ENCODE measurements around the gene PGBD5. TPM values are rescaled to one million over a fixed set of nuclear protein-coding genes. Genes with fewer than 3 reads are reported as not detected.

The PGBD5 gene
- polyA plus RNA-seq, 3 donors: 0.44 TPM; not detected in 2

DNA sequence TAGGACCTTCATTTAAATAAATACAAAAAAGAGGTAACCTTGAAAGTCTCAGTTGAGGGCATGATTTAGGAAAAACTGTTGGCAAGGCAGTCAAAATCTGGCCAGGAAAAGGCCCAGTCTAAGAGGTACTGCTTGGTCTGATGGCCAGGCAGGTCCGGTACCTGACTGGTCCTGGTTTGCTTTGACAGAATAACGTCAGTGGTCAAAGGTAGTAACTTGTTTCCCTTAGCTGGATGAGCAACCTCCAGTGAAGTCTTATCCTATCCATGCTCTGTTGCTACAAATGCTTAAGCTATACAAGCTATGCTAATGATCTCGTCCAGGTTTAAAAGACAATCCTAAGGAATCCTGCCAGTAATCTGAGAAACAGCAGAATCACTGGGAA is 85.0 kb downstream of the PGBD5 start:
- TF ChIP-seq, protein P1, sequence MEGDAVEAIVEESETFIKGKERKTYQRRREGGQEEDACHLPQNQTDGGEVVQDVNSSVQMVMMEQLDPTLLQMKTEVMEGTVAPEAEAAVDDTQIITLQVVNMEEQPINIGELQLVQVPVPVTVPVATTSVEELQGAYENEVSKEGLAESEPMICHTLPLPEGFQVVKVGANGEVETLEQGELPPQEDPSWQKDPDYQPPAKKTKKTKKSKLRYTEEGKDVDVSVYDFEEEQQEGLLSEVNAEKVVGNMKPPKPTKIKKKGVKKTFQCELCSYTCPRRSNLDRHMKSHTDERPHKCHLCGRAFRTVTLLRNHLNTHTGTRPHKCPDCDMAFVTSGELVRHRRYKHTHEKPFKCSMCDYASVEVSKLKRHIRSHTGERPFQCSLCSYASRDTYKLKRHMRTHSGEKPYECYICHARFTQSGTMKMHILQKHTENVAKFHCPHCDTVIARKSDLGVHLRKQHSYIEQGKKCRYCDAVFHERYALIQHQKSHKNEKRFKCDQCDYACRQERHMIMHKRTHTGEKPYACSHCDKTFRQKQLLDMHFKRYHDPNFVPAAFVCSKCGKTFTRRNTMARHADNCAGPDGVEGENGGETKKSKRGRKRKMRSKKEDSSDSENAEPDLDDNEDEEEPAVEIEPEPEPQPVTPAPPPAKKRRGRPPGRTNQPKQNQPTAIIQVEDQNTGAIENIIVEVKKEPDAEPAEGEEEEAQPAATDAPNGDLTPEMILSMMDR (IDR thresholded peaks at IDR 0.05): no peak
- no peak overlapping the region for H3K4me2 ChIP-seq (replicated peaks; ENCODE audit: extremely low read depth, low read length, poor library complexity, severe bottlenecking)
- no peak overlapping the region for H3K4me3 ChIP-seq (replicated peaks in 1 of 3; ENCODE audit: low read depth in 2 of 3, low read length in 3 of 3)
- Mint-ChIP-seq H3K4me3 (no peak overlapping the region), H3K27me3 (ENCODE audit: low read depth in 3 of 3) (peaks cover 6 to 17% (median 8%) of the 10 kb centered on the region in 3 donors), H3K9me3 (peaks cover 0 to 2% (median 0%) of the 10 kb centered on the region in 7 donors), H3K36me3 (no peaks in the 10 kb centered on the region), H3K27ac (no peak overlapping the region), H3K4me1 (no peaks in the 10 kb centered on the region)
- 54% methylated on average over 3 of the region's 3 CpGs for WGBS (ENCODE audit: insufficient coverage)
- no peaks in the 10 kb centered on the region for H3K27me3 ChIP-seq (ENCODE audit: control insufficient read depth in 2 of 2, insufficient read depth in 2 of 2, low read length in 2 of 2)
- no peaks in the 10 kb centered on the region for H3K4me1 ChIP-seq (ENCODE audit: control insufficient read depth in 1 of 2, insufficient read depth in 2 of 2, low read length in 2 of 2)
- H3K36me3 ChIP-seq (replicated peaks in 1 of 2; ENCODE audit: control insufficient read depth in 1 of 2, insufficient read depth in 2 of 2, low read length in 2 of 2): no peaks in the 10 kb centered on the region
- H3K9me3 ChIP-seq (replicated peaks in 1 of 2; ENCODE audit: control insufficient read depth in 1 of 2, insufficient read depth in 1 of 2, low read length in 2 of 2): no peaks in the 10 kb centered on the region
- no peak overlapping the region for H2AFZ ChIP-seq (ENCODE audit: insufficient read depth, low read depth, low read length, poor library complexity, severe bottlenecking)
- no peak overlapping the region for H3K27ac ChIP-seq (ENCODE audit: low read depth in 1 of 2, low read length in 2 of 2)
- H4K20me1 ChIP-seq (ENCODE audit: insufficient read depth, low read length): no peaks in the 10 kb centered on the region
- no peaks in the 10 kb centered on the region for H3K79me2 ChIP-seq (ENCODE audit: insufficient read depth, low read length)
- intact Hi-C loops (cut with micrococcal nuclease): no loop called here
- DNase-seq: no peak
- H3K9ac ChIP-seq (ENCODE audit: insufficient read depth, low read length, poor library complexity, severe bottlenecking): no peak overlapping the region

DNA sequence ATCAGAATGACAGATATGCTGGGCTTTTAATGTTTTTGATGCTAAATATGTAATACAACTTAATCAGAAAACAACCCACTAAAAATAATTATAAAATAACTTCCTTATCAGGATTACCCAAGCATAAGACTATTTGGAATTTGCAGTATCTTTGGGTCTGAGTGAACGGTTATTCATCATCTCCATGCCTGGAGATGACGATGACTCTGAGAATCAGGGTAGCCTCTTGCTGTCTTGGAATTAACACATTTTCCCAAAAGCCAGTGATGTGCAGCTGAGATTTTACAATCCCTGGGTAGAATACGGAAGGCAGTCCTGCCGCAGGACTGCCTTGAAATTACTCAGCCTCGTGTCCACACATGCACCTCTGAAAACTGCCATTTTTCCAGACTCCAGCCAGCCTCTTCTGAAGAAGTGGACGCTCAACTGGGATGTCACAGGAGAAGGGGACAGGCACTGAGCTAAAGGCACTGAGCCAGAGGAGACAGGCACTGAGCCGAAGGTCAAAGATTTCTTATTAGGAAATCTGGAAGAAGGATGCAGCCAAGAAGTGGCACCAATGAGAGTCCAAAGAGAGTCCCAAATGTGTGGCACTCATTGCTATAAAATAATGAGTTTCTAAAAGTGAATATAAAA is 85.5 kb downstream of the PGBD5 start:
- intact Hi-C loops (cut with micrococcal nuclease): no loop called here
- Histone ChIP-seq H2AFZ (ENCODE audit: insufficient read depth, low read depth, low read length, poor library complexity, severe bottlenecking) (no peak overlapping the region), H3K9me3 (replicated peaks in 1 of 2; ENCODE audit: control insufficient read depth in 1 of 2, insufficient read depth in 1 of 2, low read length in 2 of 2) (no peaks in the 10 kb centered on the region), H3K9ac (ENCODE audit: insufficient read depth, low read length, poor library complexity, severe bottlenecking) (no peak overlapping the region), H3K4me1 (ENCODE audit: control insufficient read depth in 1 of 2, insufficient read depth in 2 of 2, low read length in 2 of 2) (no peaks in the 10 kb centered on the region), H3K27ac (ENCODE audit: low read depth in 1 of 2, low read length in 2 of 2) (no peak overlapping the region), H3K79me2 (ENCODE audit: insufficient read depth, low read length) (no peaks in the 10 kb centered on the region), H3K27me3 (ENCODE audit: control insufficient read depth in 2 of 2, insufficient read depth in 2 of 2, low read length in 2 of 2) (no peaks in the 10 kb centered on the region), H3K4me3 (replicated peaks in 1 of 3; ENCODE audit: low read depth in 2 of 3, low read length in 3 of 3) (no peak overlapping the region), H3K4me2 (replicated peaks; ENCODE audit: extremely low read depth, low read length, poor library complexity, severe bottlenecking) (no peak overlapping the region), H3K36me3 (replicated peaks in 1 of 2; ENCODE audit: control insufficient read depth in 1 of 2, insufficient read depth in 2 of 2, low read length in 2 of 2) (no peaks in the 10 kb centered on the region), H4K20me1 (ENCODE audit: insufficient read depth, low read length) (no peaks in the 10 kb centered on the region)
- H3K36me3 Mint-ChIP-seq: no peaks in the 10 kb centered on the region
- no peak overlapping the region for H3K4me3 Mint-ChIP-seq
- WGBS (ENCODE audit: insufficient coverage): 99% methylated on average over 5 of the region's 7 CpGs
- H3K4me1 Mint-ChIP-seq: no peaks in the 10 kb centered on the region
- H3K27me3 Mint-ChIP-seq (ENCODE audit: low read depth in 3 of 3): peaks cover 5 to 18% (median 8%) of the 10 kb centered on the region in 3 donors
- no peak overlapping the region for H3K27ac Mint-ChIP-seq
- peaks cover 0 to 2% (median 0%) of the 10 kb centered on the region in 7 donors for H3K9me3 Mint-ChIP-seq
- DNase-seq: no peak
- TF ChIP-seq, protein P1 (IDR thresholded peaks at IDR 0.05): no peak

Data from CD14-positive monocyte (primary cell).